HG03565 (cell line): ENCODE measurements around the gene CHD2.
"Not testable (repeated sequence)": the region's sequence is repeated elsewhere in the genome, so short reads cannot be mapped to it uniquely, and the experiment has no call there.

ENCODE experiments used
- ATAC-seq: cut with Tn5 transposase; IDR thresholded peaks from one replicate; pipeline ENCODE4 v1.9.1; 2021; ENCODE audit warnings: mild to moderate bottlenecking, moderate library complexity; ENCODE audit not compliant: unreplicated experiment

The CHD2 gene

DNA sequence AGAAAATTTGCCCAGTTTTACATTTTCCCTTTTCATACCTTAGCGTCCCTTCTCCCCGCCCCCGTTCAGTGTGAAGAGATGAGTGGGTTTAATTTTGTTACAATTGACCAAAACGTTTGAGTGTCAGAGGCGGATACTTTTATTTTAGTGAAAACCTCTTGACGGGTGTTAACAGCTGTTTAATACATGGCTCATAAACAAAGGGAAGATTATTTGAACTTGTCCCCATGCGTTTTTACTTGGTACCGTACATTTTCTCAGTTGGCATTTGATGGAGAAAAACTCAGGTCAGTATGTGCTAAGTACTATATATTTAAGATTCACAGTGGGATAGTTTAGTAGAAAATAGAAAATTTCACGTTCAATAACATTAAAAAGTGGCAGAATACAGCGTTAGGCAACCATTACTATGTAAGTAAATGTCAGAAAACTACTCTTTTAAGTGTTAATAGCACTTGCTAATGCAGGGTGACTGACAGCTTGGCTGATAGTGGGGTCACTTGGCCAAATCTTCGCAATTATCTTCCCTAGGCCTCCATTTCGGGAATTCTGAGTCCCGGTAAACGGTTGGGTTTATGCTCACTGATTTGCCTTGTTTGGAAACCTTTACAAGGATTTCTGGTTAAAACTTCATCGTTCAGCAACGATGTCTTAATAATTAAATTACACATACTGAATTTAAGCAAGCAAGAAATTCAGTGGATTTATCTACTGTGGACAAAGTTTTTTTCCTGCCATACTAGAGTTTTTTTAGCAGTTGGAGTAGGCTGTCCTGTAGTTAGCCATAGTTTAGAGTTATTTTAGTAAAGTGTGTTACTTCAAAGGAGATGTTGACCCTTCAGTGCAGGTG, 4.8 kb downstream of the CHD2 start:
- no peak for ATAC-seq

DNA sequence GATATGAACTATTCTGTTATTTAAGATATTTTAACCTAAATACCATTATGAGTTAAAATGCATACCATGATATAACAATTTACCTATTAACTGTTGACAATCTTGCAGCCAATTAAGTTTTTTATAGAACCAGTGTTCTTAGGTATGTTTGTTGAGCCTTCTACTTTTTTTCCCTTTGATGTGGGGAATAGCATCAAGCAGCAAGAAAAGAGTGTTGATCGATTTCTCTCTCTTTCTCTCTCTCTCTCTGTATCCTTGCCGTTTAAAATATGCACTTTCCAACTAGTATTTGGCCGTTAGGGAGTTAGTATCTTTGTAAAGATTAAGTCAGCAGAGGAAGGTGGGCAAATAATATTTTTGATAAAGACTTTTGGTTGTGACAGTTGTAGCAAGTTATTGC, 5.9 kb downstream of the CHD2 start:
- ATAC-seq, result no peak

DNA sequence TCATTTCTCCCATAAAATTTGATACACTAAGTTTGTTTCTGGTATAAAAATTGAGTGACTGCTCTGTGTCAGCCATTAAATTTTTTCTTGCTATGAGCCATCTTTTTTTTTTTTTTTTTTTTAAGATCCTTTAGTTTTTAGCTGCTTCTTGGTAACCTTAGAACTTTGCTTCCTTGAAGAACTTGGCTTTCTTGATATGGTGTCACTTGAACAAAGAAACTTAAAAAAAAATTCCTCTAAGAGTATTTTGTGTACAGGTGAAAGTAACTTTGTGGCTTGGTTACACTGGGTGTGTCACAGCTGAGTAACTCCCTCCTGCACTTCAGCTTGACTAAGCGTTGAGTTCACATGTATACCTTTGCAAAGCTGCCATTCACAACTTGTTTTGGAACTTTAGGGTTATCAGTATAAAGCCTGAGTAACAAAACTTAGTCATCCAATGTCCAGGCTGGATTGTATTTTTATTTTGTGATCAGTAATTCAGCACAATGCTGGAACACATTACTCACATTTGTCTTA, 6.5 kb downstream of the CHD2 start:
- ATAC-seq, result peak; percentile 30

DNA sequence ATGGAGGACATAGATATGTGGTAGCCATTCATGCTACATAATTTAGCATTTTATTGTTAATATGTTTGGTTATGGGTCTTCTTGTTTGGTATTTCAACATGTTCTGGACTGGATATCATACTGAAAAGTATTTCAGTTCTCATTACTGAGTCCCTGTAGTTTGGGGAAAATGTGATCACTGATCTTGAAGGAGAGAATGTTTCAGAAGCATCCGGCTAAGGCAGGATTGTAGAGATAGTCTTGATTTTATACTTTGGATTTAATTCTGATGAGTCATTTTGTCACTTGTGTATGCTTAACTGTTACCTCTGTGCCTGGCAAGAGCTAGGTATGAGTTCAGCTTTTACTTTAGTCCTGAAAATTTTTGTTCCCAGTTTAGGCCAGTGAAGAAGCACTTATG, 7.1 kb downstream of the CHD2 start:
- ATAC-seq, result no peak

DNA sequence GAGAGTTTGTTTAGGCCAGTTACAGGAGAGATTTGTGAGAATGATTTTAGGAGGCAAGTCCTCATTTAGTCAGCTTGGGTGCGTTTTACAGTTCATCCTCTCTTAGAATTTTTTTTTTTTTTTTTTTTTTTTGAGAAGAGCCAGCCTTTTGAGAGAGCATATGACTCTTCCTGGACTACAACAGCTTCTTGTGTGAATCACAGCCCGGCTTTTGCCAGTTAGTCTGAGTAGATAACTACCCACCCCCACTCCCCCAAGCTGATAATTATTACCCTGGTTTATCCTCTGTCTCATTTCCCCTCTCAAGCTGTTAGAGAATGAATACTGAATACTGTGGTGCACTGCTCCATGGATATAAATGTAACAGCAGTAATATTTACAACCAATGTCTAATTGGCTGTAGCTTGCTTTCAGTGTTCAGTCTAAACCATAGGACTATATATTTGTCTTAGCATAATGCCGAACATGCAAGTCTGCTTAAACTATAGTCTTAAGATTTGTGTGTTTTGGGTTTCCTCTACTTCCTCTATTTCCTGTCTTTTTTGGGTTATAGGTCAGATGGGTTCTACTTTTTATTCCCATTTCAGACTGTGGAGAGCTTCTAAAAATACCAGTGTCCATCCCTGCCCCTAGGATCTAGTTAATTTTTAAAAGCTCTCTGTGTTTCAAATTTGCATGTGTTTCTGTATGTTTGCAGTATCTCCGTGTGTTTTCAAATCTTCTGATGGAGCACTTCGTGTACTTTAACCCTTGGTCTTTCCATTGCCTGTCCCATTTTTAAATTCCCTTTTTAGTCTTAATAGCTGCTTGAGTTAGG, 8.0 kb downstream of the CHD2 start:
- no peak for ATAC-seq

DNA sequence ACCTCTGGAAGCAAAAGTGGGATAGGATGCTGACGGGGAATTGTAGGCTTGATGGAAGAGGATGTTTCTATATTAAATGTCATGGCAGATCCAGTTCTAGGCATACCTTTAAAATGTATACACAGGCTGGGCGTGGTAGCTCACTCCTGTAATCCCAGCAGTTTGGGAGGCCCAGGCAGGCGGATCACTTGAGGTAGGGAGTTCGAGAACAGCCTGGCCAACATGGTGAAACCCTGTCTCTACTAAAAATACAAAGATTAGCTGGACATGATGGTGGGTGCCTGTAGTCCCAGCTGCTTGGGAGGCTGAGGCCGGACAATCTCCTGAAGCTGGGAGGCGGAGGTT, 8.6 kb downstream of the CHD2 start:
- no peak for ATAC-seq

DNA sequence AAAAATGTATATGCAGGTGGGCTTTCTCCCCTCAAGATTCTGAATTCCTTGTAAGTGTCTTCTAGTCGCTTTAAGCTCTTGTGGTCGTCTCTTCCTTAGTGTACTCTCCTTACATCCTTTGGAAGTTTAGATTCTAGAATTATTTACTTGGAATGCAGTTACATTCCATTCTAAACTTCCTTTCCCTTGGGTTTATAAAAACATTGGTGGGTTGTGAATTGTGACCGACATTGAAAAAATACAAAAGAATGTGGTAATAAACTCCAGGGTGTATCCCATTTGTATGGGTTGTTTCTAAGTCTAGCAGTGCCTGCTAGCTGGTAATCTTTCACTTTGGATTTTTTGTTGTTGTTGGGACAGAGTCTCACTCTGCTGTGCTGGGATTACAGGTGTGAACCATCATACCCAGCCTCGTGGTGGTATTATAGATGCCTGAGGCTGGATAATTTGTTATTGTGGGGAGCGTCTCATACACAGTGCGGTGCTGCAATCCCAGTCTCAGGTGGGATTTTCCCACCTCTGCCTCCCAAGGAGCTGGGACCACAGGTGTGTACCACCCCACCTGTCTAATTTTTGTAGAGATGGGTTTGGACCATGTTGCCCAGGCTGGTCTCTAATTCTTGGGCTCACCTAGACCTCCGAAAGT, 9.1 kb downstream of the CHD2 start:
- ATAC-seq, result no peak

DNA sequence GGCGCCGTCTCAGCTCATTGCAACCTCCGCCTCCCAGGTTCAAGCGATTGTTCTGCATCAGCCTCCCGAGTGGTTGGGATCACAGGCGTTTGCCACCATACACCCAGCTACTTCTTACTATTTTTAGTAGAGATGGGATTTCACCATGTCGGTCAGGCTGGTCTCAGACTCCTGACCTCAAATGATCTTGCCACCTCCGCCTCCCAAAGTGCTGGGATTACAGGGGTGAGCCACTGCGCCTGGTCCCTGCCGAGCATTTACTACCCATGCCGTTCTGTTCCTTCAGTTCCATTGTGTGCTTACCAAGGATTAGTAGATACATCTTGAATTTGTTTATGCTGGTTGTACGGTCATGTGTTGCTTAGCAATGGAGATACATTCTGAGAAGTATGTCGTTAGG, 10.3 kb downstream of the CHD2 start:
- ATAC-seq, result no peak

DNA sequence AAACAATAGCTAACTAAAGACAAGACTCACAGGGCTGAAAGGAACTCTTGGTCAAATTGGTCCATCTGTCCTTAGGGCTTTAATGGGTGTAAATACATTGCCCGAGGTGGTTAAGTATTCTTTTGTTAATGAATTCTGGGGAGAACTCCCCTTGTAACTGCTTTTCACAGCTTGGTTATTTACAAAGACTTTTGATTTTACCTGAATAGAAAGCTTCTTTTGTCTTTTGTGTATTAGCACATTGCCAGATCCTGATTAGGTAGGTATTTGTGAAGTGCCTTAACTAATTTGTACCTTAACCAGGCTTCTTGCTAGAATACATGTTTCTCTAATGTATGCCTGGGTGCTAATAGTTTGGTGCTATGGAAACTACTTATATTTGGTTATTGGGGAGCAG, 14.0 kb downstream of the CHD2 start:
- no peak for ATAC-seq

DNA sequence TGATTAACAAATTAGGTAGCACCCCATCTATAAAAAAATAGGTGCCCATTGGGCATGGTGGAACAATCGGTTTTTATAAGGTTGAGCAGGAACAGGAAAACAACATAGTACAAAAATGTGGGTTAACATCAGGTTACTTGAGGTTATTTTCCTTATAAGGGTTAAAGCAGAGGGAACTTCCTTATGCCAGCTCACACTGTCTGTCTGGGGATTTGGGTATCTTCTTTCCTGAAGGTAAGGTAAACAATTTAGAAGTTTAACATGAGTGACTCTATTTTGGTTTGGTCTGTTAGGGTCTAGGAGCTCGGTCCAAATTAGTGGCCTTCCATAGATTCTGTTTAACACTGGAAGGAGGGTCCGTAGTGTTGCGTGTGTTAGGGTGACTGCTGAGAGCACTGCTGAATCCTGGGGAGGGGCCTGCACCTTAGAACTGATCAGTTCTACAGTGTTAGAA, 14.7 kb downstream of the CHD2 start:
- ATAC-seq, result no peak

DNA sequence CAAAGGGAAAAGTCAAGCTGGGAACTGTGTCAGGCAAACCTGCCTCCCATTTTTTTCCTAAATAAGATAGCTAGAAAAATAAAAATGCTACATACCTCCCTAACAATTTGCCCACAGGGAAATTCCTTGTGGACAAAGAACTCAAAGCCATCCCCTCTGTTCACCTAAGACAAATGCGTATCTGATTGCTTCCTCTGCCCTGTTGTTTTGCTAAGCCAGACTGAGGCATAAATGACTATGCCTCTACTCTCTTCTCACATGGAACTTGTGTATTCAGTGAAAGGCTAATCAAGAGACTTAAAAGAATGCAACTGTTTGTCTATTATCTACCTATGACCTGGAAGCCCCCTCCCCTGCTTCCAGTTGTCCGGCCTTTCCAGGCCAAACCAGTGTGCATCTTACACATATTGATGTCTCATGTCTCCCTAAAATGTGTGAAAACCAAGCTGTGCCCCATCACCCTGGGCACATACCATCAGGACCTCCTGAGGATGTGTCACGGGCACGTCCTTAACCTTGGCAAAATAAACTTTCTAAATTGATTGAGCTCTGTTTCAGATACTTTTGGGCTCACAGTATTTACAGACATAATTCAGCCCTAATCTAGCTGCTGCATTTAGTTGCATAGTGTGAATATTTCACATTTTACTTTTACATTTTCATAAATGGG, 15.8 kb downstream of the CHD2 start:
- no peak for ATAC-seq

DNA sequence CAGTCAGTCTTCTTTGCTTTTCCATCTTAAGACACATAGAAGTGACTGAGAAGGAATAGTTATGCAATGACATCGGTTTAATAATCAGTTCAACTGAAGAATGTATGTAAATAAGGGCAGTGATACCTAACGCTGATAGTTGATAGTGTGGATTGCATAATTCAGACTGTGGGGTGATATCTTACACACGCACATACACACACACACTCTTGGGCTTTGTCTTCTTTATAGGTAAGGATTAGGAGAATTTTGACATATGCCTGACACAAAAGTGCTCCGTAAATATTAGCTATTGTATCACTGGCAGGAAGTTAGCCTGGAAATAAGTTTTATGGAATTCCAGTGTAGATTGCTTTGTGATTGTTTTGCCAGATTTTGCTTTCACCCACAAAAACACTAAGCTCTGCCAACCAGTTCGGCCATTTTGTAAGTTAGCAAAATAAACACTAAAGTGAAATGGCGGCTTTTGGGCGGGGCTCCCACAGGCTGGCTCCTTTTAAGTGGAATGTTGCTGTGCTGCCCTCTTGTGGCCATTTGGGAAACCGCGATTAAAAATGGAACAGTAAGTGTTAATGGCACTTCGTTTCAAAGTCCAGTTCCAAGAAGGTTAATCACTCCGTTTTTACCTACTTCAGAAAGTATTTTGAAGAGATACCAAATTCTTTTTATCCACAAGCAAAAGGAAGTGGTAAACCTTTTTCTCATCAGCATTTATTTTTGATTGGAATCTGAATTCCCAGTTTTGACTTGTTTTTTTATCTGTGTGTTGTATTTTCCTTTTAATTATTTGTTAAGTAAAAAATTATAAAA, 17.7 kb downstream of the CHD2 start:
- ATAC-seq, result no peak

DNA sequence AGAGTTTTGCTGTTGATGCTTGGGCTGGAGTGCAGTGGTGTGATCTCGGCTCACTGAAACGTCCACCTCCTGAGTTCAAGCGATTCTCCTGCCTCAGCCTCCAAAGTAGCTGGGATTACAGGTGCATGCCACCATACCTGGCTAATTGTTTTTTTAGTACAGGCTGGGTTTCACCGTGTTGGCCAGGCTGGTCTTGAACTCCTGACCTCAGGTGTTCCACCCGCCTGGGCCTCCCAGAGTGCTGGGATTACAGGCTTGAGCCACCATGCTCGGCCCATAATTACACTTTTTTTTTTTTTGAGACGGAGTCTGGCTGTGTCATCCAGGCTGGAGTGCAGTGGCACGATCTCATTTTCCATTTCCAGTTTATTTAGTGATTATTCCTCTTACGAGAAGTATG, 18.8 kb downstream of the CHD2 start:
- not testable (repeated sequence) for ATAC-seq

DNA sequence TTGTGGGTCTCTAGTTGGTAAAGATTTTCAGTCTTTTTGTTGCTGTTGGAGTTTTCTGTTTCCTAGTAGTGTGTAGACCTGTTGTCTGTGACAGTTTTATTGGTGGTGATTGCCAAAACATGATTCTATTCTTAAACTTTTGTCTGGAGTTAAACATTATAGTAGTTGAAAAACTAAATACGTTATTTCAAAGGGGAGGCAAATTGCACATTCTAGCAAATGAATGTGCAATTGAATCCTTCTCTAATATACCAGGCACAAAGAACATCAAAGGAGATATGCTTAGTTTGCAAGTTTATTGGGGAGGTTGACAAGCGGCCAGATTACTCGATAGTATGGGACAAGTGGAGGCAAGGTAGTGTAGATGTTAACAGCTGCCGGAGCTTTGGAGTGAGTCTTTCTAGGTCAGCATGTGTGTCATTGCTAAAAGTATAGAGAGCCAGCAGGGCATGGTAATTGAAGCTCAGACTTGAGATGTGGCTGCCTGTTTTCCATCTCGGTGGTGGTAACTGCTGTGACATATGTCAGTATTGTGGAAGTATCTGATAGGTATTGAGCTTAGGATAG, 20.6 kb downstream of the CHD2 start:
- ATAC-seq, result no peak

DNA sequence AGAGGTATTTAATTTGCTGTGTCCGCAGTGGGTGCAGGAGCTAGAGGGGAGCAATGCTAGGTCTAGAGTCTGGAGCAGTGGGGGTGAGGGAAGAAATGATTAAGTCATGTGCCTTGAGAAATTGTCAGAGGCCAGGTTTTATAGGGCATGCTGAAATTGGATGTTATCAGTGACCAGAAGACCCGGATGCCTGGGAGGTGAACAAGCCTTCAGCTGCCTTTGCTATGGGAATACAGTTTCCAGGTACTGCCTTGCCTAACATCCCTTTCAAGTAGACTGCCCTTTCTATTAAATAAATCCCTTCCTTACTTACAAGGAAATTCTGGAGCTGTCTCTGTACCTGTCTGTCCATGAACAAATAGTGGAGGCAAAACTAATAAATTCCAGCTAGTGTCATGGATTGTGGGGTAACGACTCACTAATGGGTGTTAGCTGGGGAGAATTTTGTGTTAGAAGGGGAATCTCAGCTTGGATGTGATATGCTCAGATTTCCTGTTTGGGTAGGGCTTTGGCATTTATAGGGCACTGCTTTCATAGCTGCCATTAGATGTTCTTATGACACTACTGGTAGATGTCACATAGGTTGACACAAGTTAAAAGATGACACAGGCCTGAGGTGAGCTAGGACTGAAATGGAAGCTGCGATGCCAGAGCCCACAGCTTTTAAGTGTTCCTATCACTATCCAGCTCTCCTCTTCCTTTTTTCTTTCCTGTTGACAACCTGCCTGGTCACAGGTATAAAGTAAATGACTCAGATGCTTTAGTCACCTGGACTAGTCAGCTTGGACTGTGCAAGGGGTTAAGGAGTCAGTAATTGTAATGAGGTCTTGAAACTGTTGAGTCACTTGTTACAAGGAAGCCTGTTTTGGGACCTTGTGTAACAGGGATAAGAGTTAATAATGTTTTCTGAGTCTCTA, 21.3 kb downstream of the CHD2 start:
- ATAC-seq, result no peak

DNA sequence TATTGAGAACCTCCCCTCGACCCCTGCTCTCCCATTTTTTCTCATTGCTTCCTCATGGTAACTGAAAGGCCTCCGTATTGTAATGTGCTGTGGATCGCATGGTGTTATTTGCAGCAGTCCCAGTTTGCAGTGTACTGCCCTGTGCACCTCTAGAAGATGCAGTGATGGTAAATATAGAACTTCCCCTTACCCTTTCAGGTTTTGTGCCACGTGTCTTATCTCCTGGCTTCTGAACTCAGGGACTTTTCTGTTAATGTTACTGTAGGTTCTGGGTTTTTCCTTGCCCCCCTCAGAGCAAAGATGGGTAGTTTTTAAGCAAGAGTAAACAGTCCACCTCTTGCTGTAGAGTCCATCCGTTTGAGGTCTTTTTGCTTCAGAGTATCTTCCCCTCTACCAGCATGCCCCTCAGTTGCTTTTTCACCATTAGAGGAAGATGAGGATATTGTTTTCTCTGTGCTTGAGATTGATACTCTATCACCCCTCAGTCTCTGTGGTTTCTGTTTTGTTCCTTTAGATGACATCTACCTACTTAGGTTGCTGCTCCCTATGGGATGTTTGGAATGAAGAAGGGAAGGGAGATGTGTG, 22.4 kb downstream of the CHD2 start:
- peak; percentile 33 for ATAC-seq

DNA sequence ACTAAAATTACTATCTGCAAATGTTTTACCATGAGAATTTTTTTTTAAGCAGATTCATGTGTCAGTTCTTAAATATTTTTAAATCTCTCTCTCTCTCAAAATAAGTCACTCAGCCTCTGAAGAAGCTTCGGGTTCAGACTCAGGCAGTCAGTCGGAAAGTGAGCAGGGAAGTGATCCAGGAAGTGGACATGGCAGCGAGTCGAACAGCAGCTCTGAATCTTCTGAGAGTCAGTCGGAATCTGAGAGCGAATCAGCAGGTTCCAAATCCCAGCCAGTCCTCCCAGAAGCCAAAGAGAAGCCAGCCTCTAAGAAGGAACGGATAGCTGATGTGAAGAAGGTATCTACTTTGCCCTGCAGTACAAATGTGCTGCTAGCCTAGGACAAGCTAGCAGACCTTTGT, 24.1 kb downstream of the CHD2 start:
- no peak for ATAC-seq

DNA sequence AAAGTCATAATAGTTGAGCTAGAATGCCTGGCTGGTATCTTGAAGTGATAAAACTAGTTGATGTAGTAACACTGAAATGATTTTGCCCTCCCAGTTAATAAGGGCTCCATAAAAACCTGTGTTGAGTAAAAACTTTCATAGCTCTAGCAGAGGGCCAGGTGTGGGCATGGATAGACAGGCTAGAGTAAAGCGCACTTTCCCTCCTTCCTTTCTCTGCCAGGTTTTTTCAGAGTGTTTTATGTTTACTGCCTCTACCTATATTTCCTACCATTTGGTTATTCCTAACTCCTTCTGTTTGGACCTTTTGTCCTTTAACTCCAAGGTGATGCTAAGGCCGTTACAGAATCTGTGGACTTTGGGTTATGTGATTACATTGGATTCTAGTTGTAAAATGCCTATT, 25.3 kb downstream of the CHD2 start:
- no peak for ATAC-seq
